Measurements from ENCODE around the gene PDLIM1.

Gene PDLIM1

DNA sequence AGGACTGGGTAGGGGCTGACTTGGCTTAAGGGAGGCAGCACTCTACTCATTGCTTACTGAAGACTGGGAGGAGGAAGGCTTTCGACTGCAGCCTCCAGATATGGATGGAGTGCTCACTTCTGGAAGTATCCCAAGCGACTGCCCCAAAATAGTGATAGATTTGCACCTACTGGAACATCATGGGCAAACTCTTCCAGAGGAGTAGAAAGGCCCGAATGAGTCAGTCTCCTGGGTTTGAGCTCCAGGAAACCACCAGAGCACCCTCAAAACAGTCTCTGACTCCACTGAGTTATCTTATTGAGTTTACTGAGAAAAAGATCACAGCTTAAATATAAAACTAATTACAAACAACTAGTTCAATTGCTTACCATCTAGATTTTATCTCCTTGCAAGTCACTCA is 37.2 kb upstream of the PDLIM1 start:
- no peak for TF ChIP-seq CTCF (IDR thresholded peaks at IDR 0.05; ENCODE audit: borderline replicate concordance, control extremely low read depth, extremely low read depth, insufficient read depth, missing control alignments)
- in situ Hi-C loops (cut with MboI; ENCODE audit: low sequenced_read_pairs, unreplicated experiment), result no loop called here
- no peak for DNase-seq (ENCODE audit: low spot score)

GRCh38 chr10:95327367-95327766 is 36.6 kb upstream of the PDLIM1 start:
- no peak for TF ChIP-seq CTCF (IDR thresholded peaks at IDR 0.05; ENCODE audit: borderline replicate concordance, control extremely low read depth, extremely low read depth, insufficient read depth, missing control alignments)
- no peak for DNase-seq (ENCODE audit: low spot score)
- in situ Hi-C loops (cut with MboI; ENCODE audit: low sequenced_read_pairs, unreplicated experiment), result no loop called here

DNA sequence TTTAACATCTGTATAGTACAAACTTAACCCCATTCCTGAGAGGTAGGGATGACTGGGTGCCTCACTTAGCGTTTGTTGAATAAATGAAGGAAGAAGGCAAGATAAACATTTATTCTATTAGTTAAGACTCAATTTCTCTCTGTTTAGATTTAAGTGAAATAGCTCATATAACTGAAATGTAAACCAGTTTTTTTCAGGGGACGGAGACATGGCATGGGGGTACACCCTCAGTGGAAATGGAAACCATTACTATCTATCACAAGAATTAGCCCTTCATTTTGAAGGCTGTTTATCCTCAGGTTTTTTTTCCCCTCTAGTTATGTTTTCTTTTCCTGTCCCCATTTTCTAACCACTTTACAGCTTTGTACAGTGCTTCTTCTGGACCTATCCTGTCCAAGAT is 35.6 kb upstream of the PDLIM1 start:
- in situ Hi-C loops (cut with MboI; ENCODE audit: low sequenced_read_pairs, unreplicated experiment), result no loop called here
- no peak for DNase-seq (ENCODE audit: low spot score)
- no peak for TF ChIP-seq CTCF (IDR thresholded peaks at IDR 0.05; ENCODE audit: borderline replicate concordance, control extremely low read depth, extremely low read depth, insufficient read depth, missing control alignments)

DNA sequence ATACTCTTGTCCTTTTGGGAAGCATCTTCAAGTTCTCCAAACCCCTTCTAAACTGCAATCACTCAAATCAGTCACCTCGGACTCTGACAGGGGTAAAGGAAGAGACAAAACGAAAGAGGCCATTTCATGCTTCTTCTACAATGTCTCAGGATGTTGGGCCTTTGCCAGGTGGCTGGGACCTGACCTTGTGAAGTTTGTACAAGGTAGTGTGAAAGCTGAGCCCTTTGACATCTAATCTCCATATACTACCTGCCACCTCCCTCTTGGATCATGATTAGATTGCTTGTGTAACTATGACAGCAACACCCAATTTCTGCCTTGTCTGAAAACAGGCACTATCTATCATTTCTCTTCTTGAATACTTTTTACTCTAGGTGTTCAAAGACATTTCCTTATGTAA is 35.1 kb upstream of the PDLIM1 start:
- in situ Hi-C loops (cut with MboI; ENCODE audit: low sequenced_read_pairs, unreplicated experiment), result no loop called here
- DNase-seq (ENCODE audit: low spot score), result no peak

DNA sequence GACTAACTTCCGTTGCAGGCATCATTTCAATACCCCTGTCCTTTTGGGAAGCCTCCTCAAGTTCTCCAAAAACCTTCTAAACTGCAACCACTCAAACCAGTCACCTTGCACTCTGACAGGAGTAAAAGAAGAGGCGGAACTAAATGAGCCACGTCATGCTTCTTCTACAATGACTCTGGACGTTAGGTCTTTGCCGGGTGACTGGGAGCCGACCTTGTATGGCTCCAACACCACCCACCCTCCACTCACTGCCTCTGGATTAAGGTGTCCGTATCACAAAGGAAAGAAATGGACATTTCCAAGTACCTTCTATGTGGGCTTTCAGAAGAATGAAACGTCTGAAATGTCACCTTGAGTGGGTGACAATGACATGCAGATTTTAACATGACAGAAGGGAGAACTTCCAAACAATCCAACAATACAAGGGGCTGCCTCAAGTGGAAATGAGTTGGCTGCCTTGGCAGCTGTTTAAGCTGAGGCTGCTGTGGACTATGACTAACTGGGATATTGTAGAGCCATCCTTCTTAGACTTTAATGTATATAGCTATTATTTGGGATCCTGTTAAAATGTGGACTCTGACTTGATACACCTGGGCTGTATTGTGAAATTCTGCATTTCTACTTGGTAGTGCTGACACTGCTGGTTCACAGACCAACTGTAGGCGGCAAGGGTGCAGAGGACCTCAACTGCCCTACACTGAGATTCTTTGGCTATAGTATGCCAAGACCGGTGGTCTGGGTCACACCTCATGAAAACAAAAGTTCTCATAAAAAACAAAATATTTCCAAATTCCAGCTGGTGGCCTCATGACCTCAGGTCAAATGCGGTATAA is 33.8 kb upstream of the PDLIM1 start:
- DNase-seq (ENCODE audit: low spot score), result no peak
- in situ Hi-C loops (cut with MboI; ENCODE audit: low sequenced_read_pairs, unreplicated experiment), result no loop called here
- no peak for TF ChIP-seq CTCF (IDR thresholded peaks at IDR 0.05; ENCODE audit: borderline replicate concordance, control extremely low read depth, extremely low read depth, insufficient read depth, missing control alignments)

More for the DNA sequence above, 35.1 kb upstream of the PDLIM1 start:
- no peak for TF ChIP-seq CTCF (IDR thresholded peaks at IDR 0.05; ENCODE audit: borderline replicate concordance, control extremely low read depth, extremely low read depth, insufficient read depth, missing control alignments)

GRCh38 chr10:95321554-95322301 is 30.9 kb upstream of the PDLIM1 start:
- DNase-seq (ENCODE audit: low spot score), result no peak
- TF ChIP-seq CTCF (IDR thresholded peaks at IDR 0.05; ENCODE audit: borderline replicate concordance, control extremely low read depth, extremely low read depth, insufficient read depth, missing control alignments), result no peak
- in situ Hi-C loops (cut with MboI; ENCODE audit: low sequenced_read_pairs, unreplicated experiment), result no loop called here
